Mesendoderm (in vitro differentiated cells): Measurements from ENCODE around the gene OGA.

Source experiments
- DNase-seq: peaks from one replicate; pipeline ENCODE4 v3.0.0; 2013
- H2AK5ac ChIP-seq: 2 replicates; pipeline ENCODE4 v1.6.1; 2013; ENCODE audit warnings: low read length, inconsistent platforms
- H2BK120ac ChIP-seq: 2 replicates; pipeline ENCODE4 v1.6.1; 2013; ENCODE audit warnings: low read depth, mild to moderate bottlenecking, low read length, moderate library complexity, mixed read lengths
- H2BK15ac ChIP-seq: replicated peaks from 2 replicates; pipeline ENCODE4 v1.6.1; 2013; ENCODE audit warnings: low read depth, mild to moderate bottlenecking, moderate library complexity
- H2BK5ac ChIP-seq: 2 replicates; pipeline ENCODE4 v1.6.1; 2013; ENCODE audit warnings: low read length, inconsistent platforms
- H3K18ac ChIP-seq: 2 replicates; pipeline ENCODE4 v1.6.1; 2013; ENCODE audit warnings: mild to moderate bottlenecking, low read length, mixed read lengths
- H3K23ac ChIP-seq: one replicate; pipeline ENCODE4 v1.6.1; 2013; ENCODE audit warnings: low read length
- H3K27ac ChIP-seq: 2 replicates; pipeline ENCODE4 v1.5.1; 2013; ENCODE audit warnings: low read depth, mild to moderate bottlenecking, inconsistent platforms, low read length, moderate library complexity
- H3K27me3 ChIP-seq: 2 replicates; pipeline ENCODE4 v1.6.1; 2013; ENCODE audit warnings: low read length, control low read depth, mild to moderate bottlenecking, inconsistent platforms; ENCODE audit not compliant: insufficient read depth, poor library complexity
- H3K36me3 ChIP-seq: 2 replicates; pipeline ENCODE4 v1.6.1; 2013; ENCODE audit warnings: low read length, inconsistent platforms; ENCODE audit not compliant: control insufficient read depth, insufficient read depth
- H3K4ac ChIP-seq: one replicate; pipeline ENCODE4 v1.6.1; 2013; ENCODE audit warnings: low read depth, mild to moderate bottlenecking, low read length, moderate library complexity
- H3K4me1 ChIP-seq: 2 replicates; pipeline ENCODE4 v1.6.1; 2013; ENCODE audit warnings: low read depth, low read length, inconsistent platforms; ENCODE audit not compliant: control insufficient read depth
- H3K4me2 ChIP-seq: 2 replicates; pipeline ENCODE4 v1.6.1; 2013; ENCODE audit warnings: low read length
- H3K4me3 ChIP-seq: 2 replicates; pipeline ENCODE4 v1.5.1; 2013; ENCODE audit warnings: mild to moderate bottlenecking, low read length
- H3K56ac ChIP-seq: one replicate; pipeline ENCODE4 v1.6.1; 2013; ENCODE audit warnings: low read length
- H3K79me1 ChIP-seq: 2 replicates; pipeline ENCODE4 v1.6.1; 2013; ENCODE audit warnings: low read length, inconsistent platforms
- H3K79me2 ChIP-seq: 2 replicates; pipeline ENCODE4 v1.6.1; 2013; ENCODE audit warnings: mild to moderate bottlenecking, low read length; ENCODE audit not compliant: control insufficient read depth, insufficient read depth
- H3K9ac ChIP-seq: 2 replicates; pipeline ENCODE4 v1.6.1; 2013; ENCODE audit warnings: low read length, inconsistent platforms
- H4K5ac ChIP-seq: one replicate; pipeline ENCODE4 v1.6.1; 2013; ENCODE audit warnings: low read length
- H4K8ac ChIP-seq: one replicate; pipeline ENCODE4 v1.6.1; 2013; ENCODE audit warnings: low read depth, mild to moderate bottlenecking, control low read depth, low read length, moderate library complexity
- WGBS: extraction: QIAGEN DNeasy Blood & Tissue Kit; methylation state at CpG from one replicate; pipeline ENCODE4 v1.1.7; 2013; ENCODE audit warnings: low lambda C conversion rate, missing lambda C conversion rate; ENCODE audit not compliant: insufficient coverage; ENCODE audit errors: extremely low coverage; 5-methylcytosine and 5-hydroxymethylcytosine counted together

Gene OGA

GRCh38 chr10:101832325-101832771, 14.1 kb upstream of the OGA start:
- Histone ChIP-seq H3K4ac (no peak overlapping the region), H2BK5ac (no peak overlapping the region), H2AK5ac (no peak overlapping the region), H3K27ac (no peak overlapping the region), H4K8ac (no peak overlapping the region), H2BK120ac (no peak overlapping the region), H3K4me2 (no peak overlapping the region), H3K36me3 (no peaks in the 10 kb centered on the region), H3K27me3 (no peaks in the 10 kb centered on the region), H3K79me2 (no peaks in the 10 kb centered on the region), H3K4me3 (no peak overlapping the region), H4K5ac (no peak overlapping the region), H3K23ac (no peak overlapping the region), H3K79me1 (no peaks in the 10 kb centered on the region), H2BK15ac (no peak overlapping the region), H3K18ac (no peak overlapping the region), H3K9ac (no peak overlapping the region), H3K56ac (no peak overlapping the region), H3K4me1 (peaks cover 6% of the 10 kb centered on the region)
- no peak for DNase-seq
- no CpG with 5 or more reads among the region's 4 CpGs for WGBS

GRCh38 chr10:101831169-101831811, 13.0 kb upstream of the OGA start:
- H2BK15ac ChIP-seq = no peak overlapping the region
- H3K27ac ChIP-seq = no peak overlapping the region

GRCh38 chr10:101830322-101831168, 12.3 kb upstream of the OGA start:
- Histone ChIP-seq H2AK5ac (no peak overlapping the region), H3K23ac (peak overlapping the region; percentile 66), H3K4me2 (peak overlapping the region; percentile 76), H3K36me3 (no peaks in the 10 kb centered on the region), H3K79me1 (no peaks in the 10 kb centered on the region), H2BK15ac (no peak overlapping the region), H3K4me1 (peaks cover 6% of the 10 kb centered on the region), H3K79me2 (no peaks in the 10 kb centered on the region), H3K4me3 (peak overlapping the region; percentile 27), H2BK5ac (no peak overlapping the region), H4K8ac (no peak overlapping the region), H3K4ac (no peak overlapping the region), H4K5ac (no peak overlapping the region), H3K18ac (no peak overlapping the region), H2BK120ac (no peak overlapping the region), H3K56ac (peak overlapping the region; percentile 86), H3K27ac (no peak overlapping the region), H3K9ac (peak overlapping the region; percentile 69), H3K27me3 (no peaks in the 10 kb centered on the region)
- no CpG with 5 or more reads among the region's 56 CpGs for WGBS
- peak; percentile 90 for DNase-seq

More at GRCh38 chr10:101831169-101831811, 13.0 kb upstream of the OGA start:
- Histone ChIP-seq H3K4me2 (peak overlapping the region; percentile 76), H3K4me1 (peaks cover 6% of the 10 kb centered on the region), H2AK5ac (no peak overlapping the region), H4K8ac (no peak overlapping the region), H3K23ac (no peak overlapping the region), H3K27me3 (no peaks in the 10 kb centered on the region), H2BK120ac (no peak overlapping the region), H3K4me3 (no peak overlapping the region), H4K5ac (no peak overlapping the region), H3K18ac (no peak overlapping the region), H3K9ac (peak overlapping the region; percentile 69), H3K36me3 (no peaks in the 10 kb centered on the region), H3K56ac (peak overlapping the region; percentile 86), H3K79me1 (no peaks in the 10 kb centered on the region), H3K4ac (no peak overlapping the region), H2BK5ac (no peak overlapping the region), H3K79me2 (no peaks in the 10 kb centered on the region)
- WGBS = no CpG with 5 or more reads among the region's 9 CpGs
- DNase-seq = no peak

DNA sequence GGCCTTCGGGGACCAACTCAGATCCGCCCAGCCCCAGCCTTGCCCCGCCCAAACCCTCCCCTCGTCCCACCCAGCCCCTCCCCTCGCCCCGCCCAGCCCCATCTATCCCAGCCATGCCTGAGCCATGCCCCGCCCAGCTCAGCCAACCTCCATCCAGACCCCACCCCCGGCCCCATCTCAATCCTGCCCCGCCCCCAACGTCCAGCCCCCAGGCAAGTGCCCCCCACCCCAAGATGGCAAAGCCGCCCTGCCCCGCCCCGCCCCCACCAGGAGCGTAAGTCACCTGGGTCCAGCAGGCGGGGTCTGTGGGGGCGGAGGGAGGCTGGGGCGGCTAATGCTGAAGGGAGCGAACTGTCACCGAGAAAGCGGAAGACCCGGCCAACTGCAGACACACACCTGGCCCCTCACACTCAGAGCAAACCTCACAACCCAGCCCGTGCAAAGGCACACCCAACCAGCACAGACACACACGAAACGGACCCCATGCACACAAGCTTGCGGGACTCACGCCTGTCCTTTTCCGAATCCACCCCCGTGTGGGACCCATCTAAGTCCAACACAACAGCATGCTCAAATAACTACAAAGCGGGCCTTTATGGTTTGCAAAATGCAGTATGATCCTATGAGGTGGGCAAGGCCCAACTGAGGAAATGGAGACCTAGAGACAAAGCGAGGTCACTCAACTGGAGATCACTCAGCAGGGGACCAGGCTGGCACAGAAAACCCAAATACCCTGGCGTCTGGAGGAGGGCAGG, 11.5 kb upstream of the OGA start:
- Histone ChIP-seq H2AK5ac (no peak overlapping the region), H3K4me2 (peak overlapping the region; percentile 76), H3K56ac (peak overlapping the region; percentile 86), H2BK15ac (no peak overlapping the region), H3K36me3 (no peaks in the 10 kb centered on the region), H3K27me3 (no peaks in the 10 kb centered on the region), H3K79me1 (no peaks in the 10 kb centered on the region), H2BK120ac (no peak overlapping the region), H3K4me3 (no peak overlapping the region), H3K79me2 (no peaks in the 10 kb centered on the region), H3K4ac (no peak overlapping the region), H3K27ac (no peak overlapping the region), H3K18ac (no peak overlapping the region), H4K5ac (no peak overlapping the region), H3K4me1 (peaks cover 6% of the 10 kb centered on the region), H3K9ac (peak overlapping the region; percentile 9), H3K23ac (no peak overlapping the region), H2BK5ac (no peak overlapping the region), H4K8ac (no peak overlapping the region)
- DNase-seq = peak; percentile 82
- no CpG with 5 or more reads among the region's 31 CpGs for WGBS

DNA sequence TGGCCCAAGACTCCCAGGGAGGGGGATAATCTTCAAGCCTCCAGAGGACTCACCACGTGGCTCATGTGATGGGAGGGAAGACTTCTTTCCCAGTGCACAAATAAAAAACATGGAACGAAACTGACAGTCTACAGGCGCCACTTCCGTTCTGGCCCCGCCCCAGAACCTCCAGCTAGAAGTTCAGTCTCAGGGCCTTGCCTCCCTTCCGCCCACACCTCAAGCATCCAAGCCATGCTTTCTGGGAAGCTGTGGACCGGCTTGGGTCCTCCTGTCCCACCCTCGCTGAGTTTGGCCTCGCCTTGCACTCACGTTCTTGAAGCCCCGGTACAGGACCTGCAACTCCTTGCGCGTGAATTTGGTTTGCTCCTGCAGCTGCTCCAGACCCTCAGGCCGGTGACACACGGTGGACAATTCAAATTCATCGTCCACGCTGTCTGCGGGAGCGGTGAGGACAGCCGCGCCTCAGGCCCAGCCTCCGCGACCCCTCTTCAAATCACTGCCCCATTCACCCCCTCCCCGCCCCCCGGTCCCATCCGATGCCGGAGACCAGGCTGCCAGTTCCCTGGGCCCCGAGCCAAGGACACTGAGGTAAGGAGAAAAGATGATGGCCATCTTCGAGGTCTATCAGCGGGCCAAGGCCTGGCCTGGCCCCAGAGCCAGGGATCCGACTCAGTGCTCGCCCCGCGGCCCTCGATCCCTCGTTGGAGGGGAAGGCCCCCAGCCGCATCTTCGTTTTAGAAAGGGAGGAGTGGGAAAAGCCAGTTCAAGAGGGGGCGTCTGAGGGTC, 10.7 kb upstream of the OGA start:
- no peak overlapping the region for H3K27ac ChIP-seq
- no peak overlapping the region for H2BK15ac ChIP-seq
- no peak overlapping the region for H3K18ac ChIP-seq
- WGBS = no CpG with 5 or more reads among the region's 39 CpGs
- H3K9ac ChIP-seq = peak overlapping the region; percentile 62
- H3K79me1 ChIP-seq = no peaks in the 10 kb centered on the region
- H3K4me2 ChIP-seq = peak overlapping the region; percentile 60
- H3K23ac ChIP-seq = no peak overlapping the region
- no peak overlapping the region for H3K4me3 ChIP-seq
- H2BK5ac ChIP-seq = no peak overlapping the region
- H3K4ac ChIP-seq = no peak overlapping the region
- H2BK120ac ChIP-seq = no peak overlapping the region
- no peak for DNase-seq
- no peaks in the 10 kb centered on the region for H3K27me3 ChIP-seq
- no peaks in the 10 kb centered on the region for H3K79me2 ChIP-seq
- H4K5ac ChIP-seq = no peak overlapping the region
- H4K8ac ChIP-seq = no peak overlapping the region
- no peaks in the 10 kb centered on the region for H3K36me3 ChIP-seq
- H3K56ac ChIP-seq = peak overlapping the region; percentile 62
- H3K4me1 ChIP-seq = peaks cover 6% of the 10 kb centered on the region
- no peak overlapping the region for H2AK5ac ChIP-seq
